GM15510 (cell line): Measurements from ENCODE around the gene PRR18.
A peak's percentile ranks its signal among the peaks of the same experiment; 100 is the strongest.

Experiments
- POLR2A ChIP-seq: IDR thresholded peaks from 3 replicates; pipeline ENCODE4 v1.6.1; 2011; ENCODE audit warnings: borderline replicate concordance; ENCODE audit not compliant: insufficient read length; ENCODE audit errors: extremely low read depth

Gene PRR18

GRCh38 chr6:166341464-166341863 lies 33.3 kb upstream of the PRR18 start:
- peak; percentile 11 for TF ChIP-seq POLR2A

- TF ChIP-seq POLR2A, result no peak
Observed at GRCh38 chr6:166338854-166339253, 30.7 kb upstream of the PRR18 start.

- no peak for TF ChIP-seq POLR2A
Observed at GRCh38 chr6:166336847-166337246, 28.7 kb upstream of the PRR18 start.

GRCh38 chr6:166335378-166336302 lies 27.4 kb upstream of the PRR18 start:
- no peak for TF ChIP-seq POLR2A

- no peak for TF ChIP-seq POLR2A
Observed at GRCh38 chr6:166334878-166335277, 26.7 kb upstream of the PRR18 start.

GRCh38 chr6:166333172-166333995 lies 25.2 kb upstream of the PRR18 start:
- no peak for TF ChIP-seq POLR2A

GRCh38 chr6:166331503-166332415 lies 23.6 kb upstream of the PRR18 start:
- TF ChIP-seq POLR2A, result no peak

- TF ChIP-seq POLR2A, result no peak
Observed at GRCh38 chr6:166330612-166331011, 22.4 kb upstream of the PRR18 start.

GRCh38 chr6:166325383-166326042 lies 17.3 kb upstream of the PRR18 start:
- no peak for TF ChIP-seq POLR2A

- no peak for TF ChIP-seq POLR2A
Observed at GRCh38 chr6:166323395-166323794, 15.2 kb upstream of the PRR18 start.

- TF ChIP-seq POLR2A, result no peak
Observed at GRCh38 chr6:166318649-166319600, 10.7 kb upstream of the PRR18 start.

GRCh38 chr6:166318227-166318626 lies 10.0 kb upstream of the PRR18 start:
- no peak for TF ChIP-seq POLR2A
